DND-41 (cell line): ENCODE data around the gene IMPACT.

Experiments used
- ATAC-seq: fragments of 200-7000 bp; cut with Tn5 transposase; 3 replicates; pipeline ENCODE4 v1.9.1; 2021; ENCODE audit warnings: low read depth; ENCODE audit not compliant: insufficient read depth
- DNase-seq: peaks from one replicate; pipeline ENCODE4 v3.0.0-alpha.2; 2020
- H2AFZ ChIP-seq: 2 replicates; pipeline ENCODE4 v1.6.0; 2012; ENCODE audit warnings: low read depth, low read length
- H3K27ac ChIP-seq: 2 replicates; pipeline ENCODE4 v1.5.1; 2012; ENCODE audit warnings: low read length, inconsistent platforms
- H3K27me3 ChIP-seq: fragments of 200-600 bp; sonication (generic); 2 replicates; pipeline ENCODE4 v1.6.0; 2012; ENCODE audit warnings: low read length, mild to moderate bottlenecking, inconsistent platforms; ENCODE audit not compliant: insufficient read depth, poor library complexity
- H3K36me3 ChIP-seq: 2 replicates; pipeline ENCODE4 v1.5.1; 2012; ENCODE audit warnings: low read length, inconsistent platforms; ENCODE audit not compliant: insufficient read depth
- H3K4me1 ChIP-seq: 2 replicates; pipeline ENCODE4 v1.5.1; 2012; ENCODE audit warnings: mild to moderate bottlenecking, low read length; ENCODE audit not compliant: insufficient read depth
- H3K4me2 ChIP-seq: 2 replicates; pipeline ENCODE4 v1.6.0; 2012; ENCODE audit warnings: mild to moderate bottlenecking, moderate library complexity, low read length, inconsistent platforms; ENCODE audit not compliant: insufficient read depth
- H3K4me3 ChIP-seq, 2 experiments: fragments of 200-600 bp in 1 of 2; shearing (Covaris generic) in 1 of 2; 2 replicates each; pipeline ENCODE4 v1.5.1; 2012 to 2016; ENCODE audit warnings: inconsistent platforms in 2 of 2, low read length in 2 of 2, mild to moderate bottlenecking in 2 of 2, low read depth in 1 of 2, moderate library complexity in 1 of 2
- H3K79me2 ChIP-seq: 2 replicates; pipeline ENCODE4 v1.6.0; 2012; ENCODE audit warnings: low read length, inconsistent platforms; ENCODE audit not compliant: insufficient read depth
- H3K9ac ChIP-seq: 2 replicates; pipeline ENCODE4 v1.6.0; 2012; ENCODE audit warnings: low read depth, mild to moderate bottlenecking, inconsistent platforms, low read length, moderate library complexity
- H3K9me3 ChIP-seq: 2 replicates; pipeline ENCODE4 v1.5.1; 2012; ENCODE audit warnings: low read length, moderate library complexity, mild to moderate bottlenecking, inconsistent platforms; ENCODE audit not compliant: insufficient read depth, severe bottlenecking
- H4K20me1 ChIP-seq: 2 replicates; pipeline ENCODE4 v1.6.0; 2012; ENCODE audit warnings: low read length; ENCODE audit not compliant: insufficient read depth
- EZH2 ChIP-seq: IDR thresholded peaks from 3 replicates; pipeline ENCODE4 v1.6.1; 2012; ENCODE audit warnings: borderline replicate concordance, low read depth, mild to moderate bottlenecking, moderate library complexity, low read length, inconsistent platforms; ENCODE audit not compliant: severe bottlenecking
- TF ChIP-seq, protein P1 (sequence below): IDR thresholded peaks from 2 replicates; pipeline ENCODE4 v1.5.1; 2012; ENCODE audit warnings: borderline replicate concordance, low read length, moderate library complexity, mild to moderate bottlenecking; ENCODE audit not compliant: poor library complexity, severe bottlenecking; ENCODE audit errors: extremely low read depth

Gene IMPACT

GRCh38 chr18:24397694-24398368 lies 28.6 kb upstream of the IMPACT start, which contains the start of gene OSBPL1A:
OSBPL1A (minus strand) TSS chr18:24397824; CDS start chr18:24377533, 20,291 bp downstream.
- no peak within 1 kb of the TSS for H3K4me3 ChIP-seq
- DNase-seq (no peak), ATAC-seq (no peak)
- no peaks in the 10 kb centered on the region for H3K36me3 ChIP-seq
- no peaks in the 10 kb centered on the region for H3K4me1 ChIP-seq
- no peaks in the 10 kb centered on the region for H3K79me2 ChIP-seq
- H4K20me1 ChIP-seq, result no peaks in the 10 kb centered on the region
- no peak within 1 kb of the TSS for H3K9ac ChIP-seq
- H3K9me3 ChIP-seq, result no peaks in the 10 kb centered on the region
- no peak within 1 kb of the TSS for H2AFZ ChIP-seq
- no peak within 1 kb of the TSS for H3K27ac ChIP-seq
- no peaks in the 10 kb centered on the region for H3K27me3 ChIP-seq
- no peak for TF ChIP-seq EZH2
- TF ChIP-seq, protein P1, sequence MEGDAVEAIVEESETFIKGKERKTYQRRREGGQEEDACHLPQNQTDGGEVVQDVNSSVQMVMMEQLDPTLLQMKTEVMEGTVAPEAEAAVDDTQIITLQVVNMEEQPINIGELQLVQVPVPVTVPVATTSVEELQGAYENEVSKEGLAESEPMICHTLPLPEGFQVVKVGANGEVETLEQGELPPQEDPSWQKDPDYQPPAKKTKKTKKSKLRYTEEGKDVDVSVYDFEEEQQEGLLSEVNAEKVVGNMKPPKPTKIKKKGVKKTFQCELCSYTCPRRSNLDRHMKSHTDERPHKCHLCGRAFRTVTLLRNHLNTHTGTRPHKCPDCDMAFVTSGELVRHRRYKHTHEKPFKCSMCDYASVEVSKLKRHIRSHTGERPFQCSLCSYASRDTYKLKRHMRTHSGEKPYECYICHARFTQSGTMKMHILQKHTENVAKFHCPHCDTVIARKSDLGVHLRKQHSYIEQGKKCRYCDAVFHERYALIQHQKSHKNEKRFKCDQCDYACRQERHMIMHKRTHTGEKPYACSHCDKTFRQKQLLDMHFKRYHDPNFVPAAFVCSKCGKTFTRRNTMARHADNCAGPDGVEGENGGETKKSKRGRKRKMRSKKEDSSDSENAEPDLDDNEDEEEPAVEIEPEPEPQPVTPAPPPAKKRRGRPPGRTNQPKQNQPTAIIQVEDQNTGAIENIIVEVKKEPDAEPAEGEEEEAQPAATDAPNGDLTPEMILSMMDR, result no peak
- no peak within 1 kb of the TSS for H3K4me2 ChIP-seq

- H3K27ac ChIP-seq, result no peak overlapping the region
- H3K9ac ChIP-seq, result no peak overlapping the region
Measured at GRCh38 chr18:24398540-24398939, 27.9 kb upstream of the IMPACT start.

GRCh38 chr18:24400587-24400986 lies 25.9 kb upstream of the IMPACT start:
- Histone ChIP-seq H3K27me3 (no peaks in the 10 kb centered on the region), H4K20me1 (no peaks in the 10 kb centered on the region), H3K27ac (no peak overlapping the region), H3K4me1 (no peaks in the 10 kb centered on the region), H3K9ac (no peak overlapping the region), H3K4me3 (no peak overlapping the region), H2AFZ (no peak overlapping the region), H3K36me3 (no peaks in the 10 kb centered on the region), H3K79me2 (no peaks in the 10 kb centered on the region), H3K9me3 (no peaks in the 10 kb centered on the region), H3K4me2 (no peak overlapping the region)
- no peak for ATAC-seq
- no peak for DNase-seq
- TF ChIP-seq, protein P1, result no peak
- no peak for TF ChIP-seq EZH2

More at GRCh38 chr18:24398540-24398939, 27.9 kb upstream of the IMPACT start:
- H3K4me1 ChIP-seq, result no peaks in the 10 kb centered on the region
- ATAC-seq (no peak), DNase-seq (no peak)
- H3K79me2 ChIP-seq, result no peaks in the 10 kb centered on the region
- TF ChIP-seq, protein P1, result no peak
- no peak for TF ChIP-seq EZH2
- H3K4me3 ChIP-seq, result no peak overlapping the region
- no peaks in the 10 kb centered on the region for H3K36me3 ChIP-seq
- no peaks in the 10 kb centered on the region for H4K20me1 ChIP-seq
- no peaks in the 10 kb centered on the region for H3K9me3 ChIP-seq
- no peaks in the 10 kb centered on the region for H3K27me3 ChIP-seq
- H3K4me2 ChIP-seq, result no peak overlapping the region
- H2AFZ ChIP-seq, result no peak overlapping the region
